A549 (cell line): Measurements from ENCODE around the gene SLC6A4.

ENCODE experiments used
- CBX2 ChIP-seq: fragments of 200-600 bp; sonication (generic); IDR thresholded peaks from 2 replicates; pipeline ENCODE4 v1.6.1; 2016; ENCODE audit warnings: low read depth, mild to moderate bottlenecking, borderline replicate concordance
- CEBPB ChIP-seq, 2 experiments: fragments of >200 bp in 1 of 2; sonication (Bioruptor Twin) in 1 of 2; formaldehyde crosslinking in 1 of 2; IDR thresholded peaks; 2 replicates each; pipeline ENCODE4 v1.6.1; 2012 to 2016
- CHD2 ChIP-seq: fragments of 150-350 bp; IDR thresholded peaks from 2 replicates; pipeline ENCODE4 v1.6.1; 2014; ENCODE audit warnings: low read length; ENCODE audit not compliant: partially characterized antibody
- EP300 ChIP-seq, 2 experiments: fragments of >200 bp; sonication (Bioruptor Twin); formaldehyde crosslinking; IDR thresholded peaks; 2 replicates in 1 of 2; 3 replicates in 1 of 2; pipeline ENCODE4 v1.6.1; 2016 to 2017
- ESRRA ChIP-seq: fragments of 150-350 bp; IDR thresholded peaks from 2 replicates; pipeline ENCODE4 v1.6.1; 2014; ENCODE audit warnings: mild to moderate bottlenecking, low read length, borderline replicate concordance
- HOXA7 ChIP-seq: fragments of 250-450 bp; sonication (Bioruptor Pico); IDR thresholded peaks from 2 replicates; pipeline ENCODE4 v1.5.0; 2020; ENCODE audit warnings: mild to moderate bottlenecking, moderate library complexity
- KDM5A ChIP-seq: fragments of 200-600 bp; sonication (generic); IDR thresholded peaks from 2 replicates; pipeline ENCODE4 v1.6.1; 2016; ENCODE audit warnings: antibody characterized with exemption, mild to moderate bottlenecking
- MYC ChIP-seq: IDR thresholded peaks from 2 replicates; pipeline ENCODE4 v1.6.1; 2012; ENCODE audit warnings: mild to moderate bottlenecking, inconsistent platforms, low read length, improper control_type of control experiment, borderline replicate concordance
- POLR2A ChIP-seq: IDR thresholded peaks from 2 replicates; pipeline ENCODE4 v1.6.1; 2012; ENCODE audit warnings: mild to moderate bottlenecking, low read length
- POLR2AphosphoS2 ChIP-seq: conservative IDR thresholded peaks from 2 replicates; pipeline ENCODE4 v1.6.1; 2012; ENCODE audit warnings: low read length, improper control_type of control experiment, inconsistent platforms
- TF ChIP-seq, protein P1 (sequence below): IDR thresholded peaks from 2 replicates; pipeline ENCODE4 v1.6.1; 2012
- TF ChIP-seq, protein P2 (sequence below): fragments of 150-350 bp; IDR thresholded peaks from 2 replicates; pipeline ENCODE4 v1.6.1; 2014; ENCODE audit warnings: low read depth, mild to moderate bottlenecking, low read length
- TF ChIP-seq, protein P3 (sequence below): fragments of >200 bp; sonication (Bioruptor Twin); formaldehyde crosslinking; IDR thresholded peaks from 3 replicates; pipeline ENCODE4 v1.5.1; 2016

DNA sequence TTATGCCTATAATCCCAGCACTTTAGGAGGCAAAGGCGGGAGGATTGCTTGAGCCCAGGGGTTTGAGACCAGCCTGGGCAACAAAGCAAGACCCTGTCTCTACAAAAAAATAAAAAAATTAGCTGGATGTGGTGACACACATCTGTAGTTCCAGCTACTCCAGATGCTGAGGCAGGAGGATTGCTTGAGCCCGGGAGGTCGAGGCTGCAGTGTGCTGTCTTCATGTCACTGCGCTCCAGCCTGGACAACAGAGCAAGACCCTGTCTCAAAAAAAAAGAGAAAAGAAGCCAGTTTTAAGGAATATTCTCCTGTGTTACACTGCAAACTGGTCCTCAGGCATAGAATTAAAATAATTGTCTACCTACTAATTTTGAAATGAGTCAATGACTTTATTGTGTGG is 71.0 kb downstream of the SLC6A4 start:
- TF ChIP-seq, protein P1, sequence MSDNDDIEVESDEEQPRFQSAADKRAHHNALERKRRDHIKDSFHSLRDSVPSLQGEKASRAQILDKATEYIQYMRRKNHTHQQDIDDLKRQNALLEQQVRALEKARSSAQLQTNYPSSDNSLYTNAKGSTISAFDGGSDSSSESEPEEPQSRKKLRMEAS: no peak
- TF ChIP-seq, protein P2, sequence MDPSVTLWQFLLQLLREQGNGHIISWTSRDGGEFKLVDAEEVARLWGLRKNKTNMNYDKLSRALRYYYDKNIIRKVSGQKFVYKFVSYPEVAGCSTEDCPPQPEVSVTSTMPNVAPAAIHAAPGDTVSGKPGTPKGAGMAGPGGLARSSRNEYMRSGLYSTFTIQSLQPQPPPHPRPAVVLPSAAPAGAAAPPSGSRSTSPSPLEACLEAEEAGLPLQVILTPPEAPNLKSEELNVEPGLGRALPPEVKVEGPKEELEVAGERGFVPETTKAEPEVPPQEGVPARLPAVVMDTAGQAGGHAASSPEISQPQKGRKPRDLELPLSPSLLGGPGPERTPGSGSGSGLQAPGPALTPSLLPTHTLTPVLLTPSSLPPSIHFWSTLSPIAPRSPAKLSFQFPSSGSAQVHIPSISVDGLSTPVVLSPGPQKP: no peak
- TF ChIP-seq POLR2A: no peak
- TF ChIP-seq CEBPB (IDR thresholded peaks at IDR 0.05): no peak
- TF ChIP-seq, protein P3, sequence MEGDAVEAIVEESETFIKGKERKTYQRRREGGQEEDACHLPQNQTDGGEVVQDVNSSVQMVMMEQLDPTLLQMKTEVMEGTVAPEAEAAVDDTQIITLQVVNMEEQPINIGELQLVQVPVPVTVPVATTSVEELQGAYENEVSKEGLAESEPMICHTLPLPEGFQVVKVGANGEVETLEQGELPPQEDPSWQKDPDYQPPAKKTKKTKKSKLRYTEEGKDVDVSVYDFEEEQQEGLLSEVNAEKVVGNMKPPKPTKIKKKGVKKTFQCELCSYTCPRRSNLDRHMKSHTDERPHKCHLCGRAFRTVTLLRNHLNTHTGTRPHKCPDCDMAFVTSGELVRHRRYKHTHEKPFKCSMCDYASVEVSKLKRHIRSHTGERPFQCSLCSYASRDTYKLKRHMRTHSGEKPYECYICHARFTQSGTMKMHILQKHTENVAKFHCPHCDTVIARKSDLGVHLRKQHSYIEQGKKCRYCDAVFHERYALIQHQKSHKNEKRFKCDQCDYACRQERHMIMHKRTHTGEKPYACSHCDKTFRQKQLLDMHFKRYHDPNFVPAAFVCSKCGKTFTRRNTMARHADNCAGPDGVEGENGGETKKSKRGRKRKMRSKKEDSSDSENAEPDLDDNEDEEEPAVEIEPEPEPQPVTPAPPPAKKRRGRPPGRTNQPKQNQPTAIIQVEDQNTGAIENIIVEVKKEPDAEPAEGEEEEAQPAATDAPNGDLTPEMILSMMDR: no peak
- no peak for TF ChIP-seq CHD2
- no peak for TF ChIP-seq KDM5A
- TF ChIP-seq EP300 (IDR thresholded peaks at IDR 0.05): no peak
- no peak for TF ChIP-seq MYC
- no peak for TF ChIP-seq POLR2AphosphoS2
- no peak for TF ChIP-seq HOXA7 (CRISPR knock-in tag)
- no peak for TF ChIP-seq ESRRA
- TF ChIP-seq CBX2: no peak
